Neuronal stem cell (in vitro differentiated cells): ENCODE data around the gene ACP7. TPM values are rescaled to one million over a fixed set of nuclear protein-coding genes. Genes with fewer than 3 reads are reported as not detected.

Experiments
- DNase-seq: peaks from one replicate; pipeline ENCODE4 v3.0.0-alpha.2; 2013; ENCODE audit warnings: low spot score
- H2AFZ ChIP-seq: one replicate; pipeline ENCODE4 v1.6.1; 2013; ENCODE audit warnings: mild to moderate bottlenecking, low read length, inconsistent platforms
- H2AK5ac ChIP-seq: 2 replicates; pipeline ENCODE4 v1.6.1; 2013; ENCODE audit warnings: low read depth, mild to moderate bottlenecking, inconsistent platforms, low read length, moderate library complexity, mixed read lengths
- H2BK120ac ChIP-seq: 2 replicates; pipeline ENCODE4 v1.6.1; 2013; ENCODE audit warnings: low read depth, mild to moderate bottlenecking, inconsistent platforms, low read length, moderate library complexity, mixed read lengths
- H2BK12ac ChIP-seq: one replicate; pipeline ENCODE4 v1.6.1; 2013; ENCODE audit warnings: low read length, inconsistent platforms
- H2BK15ac ChIP-seq: 2 replicates; pipeline ENCODE4 v1.6.1; 2013; ENCODE audit warnings: mild to moderate bottlenecking, low read length, inconsistent platforms, mixed read lengths
- H2BK5ac ChIP-seq: one replicate; pipeline ENCODE4 v1.6.1; 2013; ENCODE audit warnings: inconsistent platforms, mild to moderate bottlenecking, low read length, moderate library complexity
- H3K14ac ChIP-seq: one replicate; pipeline ENCODE4 v1.6.1; 2013; ENCODE audit warnings: low read length, inconsistent platforms
- H3K18ac ChIP-seq: 2 replicates; pipeline ENCODE4 v1.6.1; 2013; ENCODE audit warnings: low read length, inconsistent platforms
- H3K23ac ChIP-seq: 2 replicates; pipeline ENCODE4 v1.6.1; 2013; ENCODE audit warnings: low read depth, mild to moderate bottlenecking, mixed read lengths, low read length, inconsistent platforms; ENCODE audit not compliant: poor library complexity
- H3K27ac ChIP-seq: replicated peaks from 3 replicates; pipeline ENCODE4 v1.5.1; 2013; ENCODE audit warnings: low read length, inconsistent platforms
- H3K27me3 ChIP-seq, 3 experiments: 2 replicates each; pipeline ENCODE4 v1.6.1; 2013; ENCODE audit warnings: low read length in 3 of 3, mild to moderate bottlenecking in 2 of 3, inconsistent platforms in 1 of 3, low read depth in 1 of 3, mixed read lengths in 1 of 3, moderate library complexity in 1 of 3; ENCODE audit not compliant: control insufficient read depth in 3 of 3, insufficient read depth in 3 of 3
- H3K36me3 ChIP-seq, 2 donors: replicated peaks in 1 of 2; 2 replicates each; pipeline ENCODE4 v1.6.1; 2013; ENCODE audit warnings: low read length in 2 of 2; ENCODE audit not compliant: control insufficient read depth in 2 of 2, insufficient read depth in 2 of 2
- H3K4ac ChIP-seq: 2 replicates; pipeline ENCODE4 v1.6.1; 2013; ENCODE audit warnings: inconsistent platforms, mild to moderate bottlenecking, low read length, moderate library complexity
- H3K4me1 ChIP-seq, 2 donors: 1 replicate in 1 of 2; 2 replicates in 1 of 2; pipeline ENCODE4 v1.6.1; 2013; ENCODE audit warnings: low read length in 2 of 2, low read depth in 1 of 2; ENCODE audit not compliant: control insufficient read depth in 2 of 2, insufficient read depth in 1 of 2
- H3K4me2 ChIP-seq: one replicate; pipeline ENCODE4 v1.6.1; 2013; ENCODE audit warnings: mild to moderate bottlenecking, low read length, inconsistent platforms; ENCODE audit not compliant: insufficient read depth, poor library complexity, severe bottlenecking
- H3K4me3 ChIP-seq, 2 donors: 2 replicates each; pipeline ENCODE4 v1.5.1; 2013; ENCODE audit warnings: low read length in 2 of 2, mild to moderate bottlenecking in 2 of 2, inconsistent platforms in 1 of 2, moderate library complexity in 1 of 2
- H3K79me1 ChIP-seq: one replicate; pipeline ENCODE4 v1.6.1; 2013; ENCODE audit warnings: low read depth, mild to moderate bottlenecking, inconsistent platforms, low read length, moderate library complexity
- H3K9ac ChIP-seq: one replicate; pipeline ENCODE4 v1.6.1; 2013; ENCODE audit warnings: mild to moderate bottlenecking, low read depth, low read length, inconsistent platforms; ENCODE audit not compliant: poor library complexity
- H3K9me3 ChIP-seq, 2 donors: replicated peaks in 1 of 2; 2 replicates each; pipeline versions ENCODE3 to v1.6.1; 2013; ENCODE audit warnings: low read length in 2 of 2, mild to moderate bottlenecking in 2 of 2, inconsistent platforms in 1 of 2, low read depth in 1 of 2, mixed read lengths in 1 of 2, moderate library complexity in 1 of 2; ENCODE audit not compliant: control insufficient read depth in 2 of 2, insufficient read depth in 1 of 2
- H4K8ac ChIP-seq: one replicate; pipeline ENCODE4 v1.6.1; 2013; ENCODE audit warnings: low read depth, mild to moderate bottlenecking, inconsistent platforms, low read length, moderate library complexity
- H4K91ac ChIP-seq: one replicate; pipeline ENCODE4 v1.6.1; 2013; ENCODE audit warnings: low read length, low read depth, mild to moderate bottlenecking, inconsistent platforms; ENCODE audit not compliant: poor library complexity
- WGBS, 2 donors: extraction: QIAGEN DNeasy Blood & Tissue Kit; methylation state at CpG; one replicate each; pipeline ENCODE4 v1.1.7; 2013; ENCODE audit warnings: missing lambda C conversion rate in 2 of 2, mixed read lengths in 1 of 2; ENCODE audit not compliant: insufficient read length in 2 of 2, insufficient replicate concordance in 1 of 2; ENCODE audit errors: extremely low coverage in 2 of 2; 5-methylcytosine and 5-hydroxymethylcytosine counted together
- polyA plus RNA-seq, 2 experiments: library from polyadenylated mRNA; stranded (reverse); fragments of 200-250 nt; gene quantifications; one replicate each; pipeline ENCODE4 v1.2.3, GENCODE V29; 2013

Gene ACP7, protein sequence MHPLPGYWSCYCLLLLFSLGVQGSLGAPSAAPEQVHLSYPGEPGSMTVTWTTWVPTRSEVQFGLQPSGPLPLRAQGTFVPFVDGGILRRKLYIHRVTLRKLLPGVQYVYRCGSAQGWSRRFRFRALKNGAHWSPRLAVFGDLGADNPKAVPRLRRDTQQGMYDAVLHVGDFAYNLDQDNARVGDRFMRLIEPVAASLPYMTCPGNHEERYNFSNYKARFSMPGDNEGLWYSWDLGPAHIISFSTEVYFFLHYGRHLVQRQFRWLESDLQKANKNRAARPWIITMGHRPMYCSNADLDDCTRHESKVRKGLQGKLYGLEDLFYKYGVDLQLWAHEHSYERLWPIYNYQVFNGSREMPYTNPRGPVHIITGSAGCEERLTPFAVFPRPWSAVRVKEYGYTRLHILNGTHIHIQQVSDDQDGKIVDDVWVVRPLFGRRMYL
- not detected for polyA plus RNA-seq (2013, experiment 1 of 2)
- not detected for polyA plus RNA-seq (2013, experiment 2 of 2)

DNA sequence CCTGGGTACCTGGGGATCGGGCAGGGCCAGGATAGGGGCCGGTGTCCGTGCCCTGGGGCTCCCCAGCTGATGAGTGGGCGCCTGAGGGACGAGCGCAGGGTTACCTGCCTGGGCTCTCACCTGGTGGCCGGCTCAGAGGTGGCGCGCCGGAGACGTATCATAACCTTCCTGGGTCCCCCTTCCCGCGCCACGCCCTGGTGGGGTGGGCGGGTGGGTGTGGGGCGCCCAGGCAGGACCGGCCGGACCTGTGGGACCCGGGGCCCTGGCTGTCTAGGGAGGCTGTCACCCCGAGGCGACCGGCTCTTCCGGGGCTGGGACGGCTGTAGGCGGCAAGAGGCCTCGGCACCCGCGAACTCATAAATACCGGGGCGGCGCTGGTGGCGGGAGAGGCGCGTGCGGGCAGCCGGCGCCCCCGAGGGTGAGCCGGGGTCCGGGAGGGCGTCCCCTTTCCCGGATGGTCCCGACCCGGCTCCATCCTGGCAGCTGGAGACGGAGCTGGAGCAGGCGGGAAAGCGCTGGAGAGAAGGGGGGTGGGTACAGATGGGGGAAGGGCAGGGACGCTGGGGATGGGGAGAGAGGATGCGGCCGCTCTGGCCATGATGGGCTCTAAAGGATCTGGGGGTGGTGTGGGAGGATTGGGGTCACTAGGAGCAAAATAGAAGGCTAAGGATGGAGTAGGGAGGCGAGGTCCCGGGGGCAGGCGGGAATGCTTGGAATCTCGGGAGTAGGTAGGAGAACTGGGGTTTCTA lies at the start of gene ACP7:
ACP7 (plus strand) TSS at position 386 of the 749 bp plus-strand sequence. CDS start 902 bp downstream, outside the sequence.
- peaks cover 2% of the 10 kb centered on the region in 2 donors for H3K4me1 ChIP-seq
- peak within 1 kb of the TSS; percentile 82 for H2AFZ ChIP-seq
- no peak within 1 kb of the TSS for H3K27ac ChIP-seq
- peaks cover 10 to 44% (median 38%) of the 10 kb centered on the region in 3 experiments for H3K27me3 ChIP-seq
- peak within 1 kb of the TSS; percentile 87 for H3K18ac ChIP-seq
- peaks cover 0 to 2% of the 10 kb centered on the region in 2 donors for H3K9me3 ChIP-seq
- H3K4me2 ChIP-seq: peak within 1 kb of the TSS; percentile 69
- no peak within 1 kb of the TSS for H3K4ac ChIP-seq
- no peak within 1 kb of the TSS for H4K91ac ChIP-seq
- WGBS, 2 donors: no CpG with 5 or more reads among the region's 54 CpGs
- peak within 1 kb of the TSS; percentile 65 for H3K23ac ChIP-seq
- DNase-seq: no peak
- H2BK12ac ChIP-seq: no peak within 1 kb of the TSS
- no peaks in the 10 kb centered on the region for H3K79me1 ChIP-seq
- no peak within 1 kb of the TSS for H2BK15ac ChIP-seq
- H2BK5ac ChIP-seq: no peak within 1 kb of the TSS
- H3K4me3 ChIP-seq: peak within 1 kb of the TSS in 1 of 2 donors; percentile 59
- peak within 1 kb of the TSS; percentile 60 for H3K9ac ChIP-seq
- no peak within 1 kb of the TSS for H3K14ac ChIP-seq
- peak within 1 kb of the TSS; percentile 46 for H2AK5ac ChIP-seq
- no peaks in the 10 kb centered on the region for H3K36me3 ChIP-seq
- no peak within 1 kb of the TSS for H2BK120ac ChIP-seq
- no peak within 1 kb of the TSS for H4K8ac ChIP-seq

DNA sequence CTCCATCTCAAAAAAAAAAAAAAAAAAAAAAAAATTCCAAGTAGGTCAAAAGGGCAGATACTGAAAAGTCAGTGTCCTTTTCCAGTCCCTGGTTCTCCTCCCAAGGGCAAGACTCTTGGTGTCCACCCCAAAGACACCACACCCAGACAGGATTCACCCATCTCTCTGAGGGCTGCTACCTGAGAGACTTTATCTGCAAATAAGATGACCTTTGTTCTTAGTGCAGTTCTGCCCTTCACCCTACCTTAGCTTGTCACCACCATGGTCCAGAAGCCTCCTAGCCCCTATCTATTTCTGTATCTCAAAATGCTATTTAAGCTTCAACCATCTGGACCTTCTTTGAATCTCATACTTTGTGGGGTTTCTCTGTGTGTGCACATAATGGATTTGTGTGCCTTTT lies 47.6 kb upstream of the ACP7 start:
- no peak overlapping the region for H4K8ac ChIP-seq
- no peak overlapping the region for H3K4ac ChIP-seq
- no peak overlapping the region for H2AK5ac ChIP-seq
- no peak overlapping the region for H3K27ac ChIP-seq
- H2AFZ ChIP-seq: no peak overlapping the region
- no peak overlapping the region for H2BK5ac ChIP-seq
- H3K4me2 ChIP-seq: no peak overlapping the region
- H3K27me3 ChIP-seq: peaks cover 0 to 30% (median 3%) of the 10 kb centered on the region in 3 experiments
- H3K14ac ChIP-seq: no peak overlapping the region
- H4K91ac ChIP-seq: no peak overlapping the region
- H3K9me3 ChIP-seq: no peaks in the 10 kb centered on the region
- no peak overlapping the region for H3K9ac ChIP-seq
- H3K79me1 ChIP-seq: no peaks in the 10 kb centered on the region
- H2BK120ac ChIP-seq: no peak overlapping the region
- H3K18ac ChIP-seq: no peak overlapping the region
- H2BK15ac ChIP-seq: no peak overlapping the region
- no peak overlapping the region for H3K23ac ChIP-seq
- no peaks in the 10 kb centered on the region for H3K36me3 ChIP-seq
- DNase-seq: no peak
- H3K4me1 ChIP-seq: peaks cover 2 to 4% of the 10 kb centered on the region in 2 donors
- H2BK12ac ChIP-seq: no peak overlapping the region
- no peak overlapping the region for H3K4me3 ChIP-seq

DNA sequence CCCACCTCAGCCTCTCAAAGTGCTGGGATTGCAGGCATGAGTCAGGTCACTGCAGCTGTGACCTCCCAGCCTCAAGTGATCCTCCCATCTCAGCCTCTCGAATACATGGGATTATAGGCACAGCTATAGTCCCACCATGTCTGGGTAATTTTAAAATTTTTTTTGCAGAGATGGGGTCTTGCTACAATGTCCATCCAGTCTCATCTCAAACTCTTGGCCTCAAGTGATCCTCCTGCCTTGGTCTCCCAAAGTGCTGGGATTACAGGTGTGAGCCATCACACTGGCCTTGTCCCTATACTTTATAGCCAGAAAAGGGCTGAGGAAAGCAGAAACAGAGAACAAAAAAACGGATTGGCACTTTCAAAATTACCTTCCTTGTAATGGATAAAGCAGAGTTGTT lies 47.0 kb upstream of the ACP7 start:
- Histone ChIP-seq H2BK120ac (no peak overlapping the region), H4K91ac (no peak overlapping the region), H3K27me3 (peaks cover 0 to 24% (median 3%) of the 10 kb centered on the region in 3 experiments), H3K23ac (no peak overlapping the region), H3K18ac (no peak overlapping the region), H3K4me2 (no peak overlapping the region), H3K9me3 (no peaks in the 10 kb centered on the region), H3K36me3 (no peaks in the 10 kb centered on the region), H3K4me1 (peaks cover 0 to 2% of the 10 kb centered on the region in 2 donors), H3K14ac (no peak overlapping the region), H3K27ac (no peak overlapping the region), H2BK15ac (no peak overlapping the region), H3K9ac (no peak overlapping the region), H3K4me3 (no peak overlapping the region), H3K79me1 (no peaks in the 10 kb centered on the region), H2AFZ (no peak overlapping the region), H4K8ac (no peak overlapping the region), H2BK12ac (no peak overlapping the region), H2AK5ac (no peak overlapping the region), H3K4ac (no peak overlapping the region), H2BK5ac (no peak overlapping the region)
- no CpG with 5 or more reads among the region's 2 CpGs for WGBS, 2 donors
- DNase-seq: no peak

DNA sequence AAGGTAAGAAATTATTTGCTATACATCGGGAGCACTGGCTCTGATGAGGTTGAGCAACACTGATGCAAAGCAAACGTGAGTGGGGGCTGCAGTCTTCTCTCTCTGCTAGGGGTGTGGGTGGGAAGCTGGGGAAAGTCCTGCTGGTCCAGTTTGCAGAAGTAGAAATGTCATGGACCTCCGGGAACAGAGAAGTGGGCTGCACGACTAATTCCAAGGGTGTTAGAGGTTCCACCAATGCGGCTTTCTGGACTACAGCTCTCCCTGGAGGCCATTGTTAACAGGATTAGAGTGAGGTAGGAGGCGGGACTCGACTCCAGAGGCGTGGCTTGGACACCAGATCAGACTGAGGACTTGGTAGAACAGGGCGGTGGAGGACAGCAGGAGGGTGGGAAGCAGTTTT lies 46.1 kb upstream of the ACP7 start:
- H2BK120ac ChIP-seq: no peak overlapping the region
- no peak overlapping the region for H2BK5ac ChIP-seq
- H2BK12ac ChIP-seq: no peak overlapping the region
- H2AFZ ChIP-seq: peak overlapping the region; percentile 71
- peak overlapping the region; percentile 12 for H3K4me2 ChIP-seq
- H4K8ac ChIP-seq: no peak overlapping the region
- H3K18ac ChIP-seq: no peak overlapping the region
- peaks cover 0 to 14% (median 0%) of the 10 kb centered on the region in 3 experiments for H3K27me3 ChIP-seq
- H3K9me3 ChIP-seq: no peaks in the 10 kb centered on the region
- no peak overlapping the region for H2BK15ac ChIP-seq
- no peaks in the 10 kb centered on the region for H3K4me1 ChIP-seq
- no peak overlapping the region for H3K14ac ChIP-seq
- DNase-seq: peak; percentile 49
- H4K91ac ChIP-seq: no peak overlapping the region
- H3K4ac ChIP-seq: no peak overlapping the region
- no peak overlapping the region for H3K4me3 ChIP-seq
- no CpG with 5 or more reads among the region's 9 CpGs for WGBS, 2 donors
- H3K36me3 ChIP-seq: no peaks in the 10 kb centered on the region
- no peak overlapping the region for H2AK5ac ChIP-seq
- H3K9ac ChIP-seq: no peak overlapping the region
- no peak overlapping the region for H3K23ac ChIP-seq
- no peaks in the 10 kb centered on the region for H3K79me1 ChIP-seq
- H3K27ac ChIP-seq: no peak overlapping the region
